ENCODE results near the gene KRT23. TPM values are rescaled to one million over a fixed set of nuclear protein-coding genes. Genes with fewer than 3 reads are reported as not detected.
"Not testable (repeated sequence)": the region's sequence is repeated elsewhere in the genome, so short reads cannot be mapped to it uniquely, and the experiment has no call there.

The KRT23 gene
- total RNA-seq, 5 donors from 2014 or later (not counting 1 experiment from before 2014, with no cell fraction given), result not detected

- H3K4me3 Mint-ChIP-seq; H3K36me3 Mint-ChIP-seq; H3K27ac ChIP-seq (ENCODE audit: low read length); H3K27ac Mint-ChIP-seq; H3K9me3 Mint-ChIP-seq; H3K9me3 ChIP-seq; H3K4me1 ChIP-seq (ENCODE audit: control insufficient read depth in 1 of 2, extremely low read depth in 1 of 2, insufficient read depth in 2 of 2, low read length in 2 of 2); H3K36me3 ChIP-seq (ENCODE audit: control insufficient read depth in 2 of 2, extremely low read depth in 1 of 2, insufficient read depth in 1 of 2, low read length in 1 of 2); DNase-seq; ATAC-seq (replicated peaks in 1 of 4); H3K4me3 ChIP-seq (ENCODE audit: control insufficient read depth in 1 of 2, extremely low read depth in 1 of 2, low read length in 1 of 2); H3K27me3 ChIP-seq (replicated peaks in 1 of 2; ENCODE audit: control insufficient read depth in 2 of 2, extremely low read depth in 1 of 2, insufficient read depth in 2 of 2, low read length in 1 of 2): not testable (repeated sequence)
- peaks cover 7 to 11% (median 9%) of the 10 kb centered on the region in 3 donors for H3K4me1 Mint-ChIP-seq
- H3K27me3 Mint-ChIP-seq, result peaks cover 9 to 11% of the 10 kb centered on the region in 2 donors
- WGBS (ENCODE audit: insufficient coverage), result no CpG with 5 or more reads among the region's 2 CpGs
- POLR2A ChIA-PET, result interaction anchor here in 1 of 2 donors (0.6 kb wide), 1 partner anchor 631 kb away, joined by 7 read pairs; no protein-coding TSS in a partner anchor
- CTCF ChIA-PET, result interaction anchor here (0.5 to 1.1 kb wide), 2 partner anchors 8 to 747 kb away, joined by 3 read pairs; no protein-coding TSS in a partner anchor
These were observed 20.3 kb downstream of the KRT23 start for GRCh38 chr17:40917116-40917515.

- peaks cover 3 to 5% (median 5%) of the 10 kb centered on the region in 3 donors for H3K4me1 Mint-ChIP-seq
- H3K4me1 ChIP-seq (ENCODE audit: control insufficient read depth in 1 of 2, extremely low read depth in 1 of 2, insufficient read depth in 2 of 2, low read length in 2 of 2), result no peaks in the 10 kb centered on the region
- no peak overlapping the region for H3K27ac ChIP-seq (ENCODE audit: low read length)
- no peak for ATAC-seq (replicated peaks in 1 of 4)
- ChIA-PET POLR2A (no interaction called here), CTCF (interaction anchor here in 1 of 2 donors (0.5 to 1.1 kb wide), 2 partner anchors 748 to 1108 kb away, joined by 3 to 4 read pairs; no protein-coding TSS in a partner anchor)
- no CpG with 5 or more reads among the region's 1 CpG for WGBS (ENCODE audit: insufficient coverage)
- H3K27me3 ChIP-seq (replicated peaks in 1 of 2; ENCODE audit: control insufficient read depth in 2 of 2, extremely low read depth in 1 of 2, insufficient read depth in 2 of 2, low read length in 1 of 2), result peaks cover 2 to 4% of the 10 kb centered on the region in 2 experiments
- DNase-seq, result no peak
- no peaks in the 10 kb centered on the region for H3K36me3 Mint-ChIP-seq
- H3K27me3 Mint-ChIP-seq, result peaks cover 9 to 11% of the 10 kb centered on the region in 2 donors
- H3K36me3 ChIP-seq (ENCODE audit: control insufficient read depth in 2 of 2, extremely low read depth in 1 of 2, insufficient read depth in 1 of 2, low read length in 1 of 2), result no peaks in the 10 kb centered on the region
- H3K4me3 ChIP-seq (ENCODE audit: control insufficient read depth in 1 of 2, extremely low read depth in 1 of 2, low read length in 1 of 2), result no peak overlapping the region
- no peak overlapping the region for H3K27ac Mint-ChIP-seq
- H3K9me3 Mint-ChIP-seq, result no peaks in the 10 kb centered on the region
- no peak overlapping the region for H3K4me3 Mint-ChIP-seq
- H3K9me3 ChIP-seq, result no peaks in the 10 kb centered on the region
These were observed 21.1 kb downstream of the KRT23 start for GRCh38 chr17:40916366-40916765.

- CTCF ChIA-PET, result interaction anchor here in 1 of 2 donors (0.5 kb wide), 1 partner anchor 1109 kb away, joined by 4 read pairs; no protein-coding TSS in a partner anchor
These were observed 21.7 kb downstream of the KRT23 start for GRCh38 chr17:40915721-40916256.

GRCh38 chr17:40915199-40915661 lies 22.2 kb downstream of the KRT23 start:
- H3K4me1 ChIP-seq (ENCODE audit: control insufficient read depth in 1 of 2, extremely low read depth in 1 of 2, insufficient read depth in 2 of 2, low read length in 2 of 2), result no peaks in the 10 kb centered on the region
- CTCF ChIA-PET, result no interaction called here
- POLR2A ChIA-PET, result interaction anchor here in 1 of 2 donors (0.6 kb wide), 1 partner anchor 778 kb away, joined by 7 read pairs; no protein-coding TSS in a partner anchor
- Mint-ChIP-seq H3K27me3 (peaks cover 9 to 18% of the 10 kb centered on the region in 2 donors), H3K4me3 (no peak overlapping the region), H3K9me3 (no peaks in the 10 kb centered on the region), H3K4me1 (no peaks in the 10 kb centered on the region), H3K27ac (no peak overlapping the region), H3K36me3 (no peaks in the 10 kb centered on the region)
- no peaks in the 10 kb centered on the region for H3K9me3 ChIP-seq
- ATAC-seq (replicated peaks in 1 of 4) (no peak), DNase-seq (no peak)
- no CpG with 5 or more reads among the region's 3 CpGs for WGBS (ENCODE audit: insufficient coverage)
- H3K36me3 ChIP-seq (ENCODE audit: control insufficient read depth in 2 of 2, extremely low read depth in 1 of 2, insufficient read depth in 1 of 2, low read length in 1 of 2), result no peaks in the 10 kb centered on the region
- H3K27ac ChIP-seq (ENCODE audit: low read length), result no peak overlapping the region
- H3K4me3 ChIP-seq (ENCODE audit: control insufficient read depth in 1 of 2, extremely low read depth in 1 of 2, low read length in 1 of 2), result no peak overlapping the region
- peaks cover 2 to 4% of the 10 kb centered on the region in 2 experiments for H3K27me3 ChIP-seq (replicated peaks in 1 of 2; ENCODE audit: control insufficient read depth in 2 of 2, extremely low read depth in 1 of 2, insufficient read depth in 2 of 2, low read length in 1 of 2)

More at GRCh38 chr17:40915721-40916256, 21.7 kb downstream of the KRT23 start:
- Histone ChIP-seq H3K4me3 (ENCODE audit: control insufficient read depth in 1 of 2, extremely low read depth in 1 of 2, low read length in 1 of 2) (no peak overlapping the region), H3K27ac (ENCODE audit: low read length) (no peak overlapping the region), H3K36me3 (ENCODE audit: control insufficient read depth in 2 of 2, extremely low read depth in 1 of 2, insufficient read depth in 1 of 2, low read length in 1 of 2) (no peaks in the 10 kb centered on the region), H3K4me1 (ENCODE audit: control insufficient read depth in 1 of 2, extremely low read depth in 1 of 2, insufficient read depth in 2 of 2, low read length in 2 of 2) (no peaks in the 10 kb centered on the region), H3K27me3 (replicated peaks in 1 of 2; ENCODE audit: control insufficient read depth in 2 of 2, extremely low read depth in 1 of 2, insufficient read depth in 2 of 2, low read length in 1 of 2) (peaks cover 2 to 4% of the 10 kb centered on the region in 2 experiments), H3K9me3 (no peaks in the 10 kb centered on the region)
- no peak for ATAC-seq (replicated peaks in 1 of 4)
- H3K36me3 Mint-ChIP-seq, result no peaks in the 10 kb centered on the region
- no peaks in the 10 kb centered on the region for H3K4me1 Mint-ChIP-seq
- peaks cover 9 to 14% of the 10 kb centered on the region in 2 donors for H3K27me3 Mint-ChIP-seq
- no peak overlapping the region for H3K27ac Mint-ChIP-seq
- no peak for DNase-seq
- WGBS (ENCODE audit: insufficient coverage), result 29% methylated on average over 1 of the region's 2 CpGs
- POLR2A ChIA-PET, result no interaction called here
- no peaks in the 10 kb centered on the region for H3K9me3 Mint-ChIP-seq
- no peak overlapping the region for H3K4me3 Mint-ChIP-seq

- Histone ChIP-seq H3K36me3 (ENCODE audit: control insufficient read depth in 2 of 2, extremely low read depth in 1 of 2, insufficient read depth in 1 of 2, low read length in 1 of 2) (no peaks in the 10 kb centered on the region), H3K4me3 (ENCODE audit: control insufficient read depth in 1 of 2, extremely low read depth in 1 of 2, low read length in 1 of 2) (no peak overlapping the region), H3K4me1 (ENCODE audit: control insufficient read depth in 1 of 2, extremely low read depth in 1 of 2, insufficient read depth in 2 of 2, low read length in 2 of 2) (no peaks in the 10 kb centered on the region), H3K27me3 (replicated peaks in 1 of 2; ENCODE audit: control insufficient read depth in 2 of 2, extremely low read depth in 1 of 2, insufficient read depth in 2 of 2, low read length in 1 of 2) (peaks cover under 1 to 5% of the 10 kb centered on the region in 2 experiments), H3K27ac (ENCODE audit: low read length) (no peak overlapping the region), H3K9me3 (no peaks in the 10 kb centered on the region)
- ATAC-seq (replicated peaks in 1 of 4) (no peak), DNase-seq (no peak)
- no peak overlapping the region for H3K27ac Mint-ChIP-seq
- no peaks in the 10 kb centered on the region for H3K9me3 Mint-ChIP-seq
- H3K4me1 Mint-ChIP-seq, result no peaks in the 10 kb centered on the region
- ChIA-PET POLR2A (no interaction called here), CTCF (interaction anchor here in 1 of 2 donors (0.5 kb wide), 1 partner anchor 296 kb away, joined by 3 read pairs; no protein-coding TSS in a partner anchor)
- H3K27me3 Mint-ChIP-seq, result peaks cover 7 to 16% of the 10 kb centered on the region in 2 donors
- WGBS (ENCODE audit: insufficient coverage), result 57% methylated on average over 1 of the region's 3 CpGs
- no peak overlapping the region for H3K4me3 Mint-ChIP-seq
- H3K36me3 Mint-ChIP-seq, result no peaks in the 10 kb centered on the region
These were observed 23.2 kb downstream of the KRT23 start for GRCh38 chr17:40914075-40914855.

GRCh38 chr17:40912486-40913210 lies 24.8 kb downstream of the KRT23 start:
- CTCF ChIA-PET, result interaction anchor here (0.5 to 0.6 kb wide), 2 partner anchors 732 to 759 kb away, joined by 3 to 5 read pairs; no protein-coding TSS in a partner anchor
- H3K4me3 ChIP-seq (ENCODE audit: control insufficient read depth in 1 of 2, extremely low read depth in 1 of 2, low read length in 1 of 2), result no peak overlapping the region
- peaks cover 0 to 4% of the 10 kb centered on the region in 2 experiments for H3K27me3 ChIP-seq (replicated peaks in 1 of 2; ENCODE audit: control insufficient read depth in 2 of 2, extremely low read depth in 1 of 2, insufficient read depth in 2 of 2, low read length in 1 of 2)
- no peaks in the 10 kb centered on the region for H3K4me1 Mint-ChIP-seq
- H3K27ac ChIP-seq (ENCODE audit: low read length), result no peak overlapping the region
- no peaks in the 10 kb centered on the region for H3K36me3 Mint-ChIP-seq
- 90% methylated on average over 5 of the region's 13 CpGs for WGBS (ENCODE audit: insufficient coverage)
- no peak overlapping the region for H3K4me3 Mint-ChIP-seq
- no peaks in the 10 kb centered on the region for H3K9me3 Mint-ChIP-seq
- POLR2A ChIA-PET, result no interaction called here
- no peaks in the 10 kb centered on the region for H3K36me3 ChIP-seq (ENCODE audit: control insufficient read depth in 2 of 2, extremely low read depth in 1 of 2, insufficient read depth in 1 of 2, low read length in 1 of 2)
- H3K9me3 ChIP-seq, result no peaks in the 10 kb centered on the region
- no peaks in the 10 kb centered on the region for H3K4me1 ChIP-seq (ENCODE audit: control insufficient read depth in 1 of 2, extremely low read depth in 1 of 2, insufficient read depth in 2 of 2, low read length in 2 of 2)
- peaks cover 19 to 23% of the 10 kb centered on the region in 2 donors for H3K27me3 Mint-ChIP-seq
- no peak overlapping the region for H3K27ac Mint-ChIP-seq
- ATAC-seq (replicated peaks in 1 of 4), result no peak
- no peak for DNase-seq
